Common myeloid progenitor, CD34-positive (primary cell): ENCODE measurements around the gene SLC12A2.

Experiments
- CTCF ChIA-PET: fragments of 350-600 bp; sonication (Branson Sonifier 250); formaldehyde crosslinking; loops from one replicate; lab custom pipeline; 2021; ENCODE audit warnings: antibody characterized with exemption; lab: Charles Lee
- POLR2A ChIA-PET: fragments of 350-600 bp; sonication (Branson Sonifier 250); formaldehyde crosslinking; loops from one replicate; lab custom pipeline; 2021; ENCODE audit warnings: antibody characterized with exemption; lab: Charles Lee
- DNase-seq, 3 donors: peaks; one replicate each; pipeline versions ENCODE4 v3.0.0 to v3.0.0-alpha.2; 2013
- H3K27ac ChIP-seq, 2 experiments: 1 replicate in 1 of 2; 2 replicates in 1 of 2; pipeline ENCODE4 v1.7.0; 2013; ENCODE audit warnings: inconsistent platforms in 2 of 2, low read length in 2 of 2, mild to moderate bottlenecking in 2 of 2, low read depth in 1 of 2, moderate library complexity in 1 of 2; ENCODE audit not compliant: severe bottlenecking in 2 of 2, insufficient read depth in 1 of 2, poor library complexity in 1 of 2
- H3K27me3 ChIP-seq, 5 experiments: replicated peaks in 2 of 5; 1 replicate in 3 of 5; 2 replicates in 2 of 5; pipeline versions ENCODE4 v1.6.1 to v1.7.0; 2013; ENCODE audit warnings: low read length in 4 of 5, mild to moderate bottlenecking in 2 of 5, moderate library complexity in 2 of 5, inconsistent platforms in 1 of 5; ENCODE audit not compliant: insufficient read depth in 5 of 5, control insufficient read depth in 4 of 5
- H3K36me3 ChIP-seq, 4 experiments: 1 replicate in 2 of 4; 2 replicates in 2 of 4; pipeline versions ENCODE4 v1.6.1 to v1.7.0; 2013; ENCODE audit warnings: low read length in 3 of 4, control low read depth in 1 of 4, mild to moderate bottlenecking in 1 of 4; ENCODE audit not compliant: control insufficient read depth in 4 of 4, insufficient read depth in 4 of 4
- H3K4me1 ChIP-seq, 4 experiments: 1 replicate in 3 of 4; 2 replicates in 1 of 4; pipeline versions ENCODE4 v1.6.1 to v1.7.1; 2013; ENCODE audit warnings: low read length in 3 of 4, mild to moderate bottlenecking in 3 of 4, control low read depth in 1 of 4, inconsistent platforms in 1 of 4, moderate library complexity in 1 of 4; ENCODE audit not compliant: control insufficient read depth in 4 of 4, insufficient read depth in 4 of 4; ENCODE audit errors: control extremely low read depth in 1 of 4
- H3K4me3 ChIP-seq, 7 experiments: 1 replicate in 4 of 7; 2 replicates in 3 of 7; pipeline versions ENCODE4 v1.5.1 to v1.7.0; 2013; ENCODE audit warnings: mild to moderate bottlenecking in 7 of 7, low read length in 6 of 7, moderate library complexity in 6 of 7, inconsistent platforms in 2 of 7, low read depth in 2 of 7, control low read depth in 1 of 7; ENCODE audit not compliant: insufficient read depth in 4 of 7, control insufficient read depth in 1 of 7; ENCODE audit errors: extremely low read depth in 1 of 7
- H3K9me3 ChIP-seq, 5 experiments: 1 replicate in 4 of 5; 2 replicates in 1 of 5; pipeline versions ENCODE4 v1.6.1 to v1.7.1; 2013; ENCODE audit warnings: low read length in 4 of 5, mild to moderate bottlenecking in 2 of 5, inconsistent platforms in 1 of 5, low read depth in 1 of 5, moderate library complexity in 1 of 5; ENCODE audit not compliant: control insufficient read depth in 4 of 5, insufficient read depth in 2 of 5; ENCODE audit errors: control extremely low read depth in 1 of 5
- WGBS: methylation state at CpG from one replicate; pipeline ENCODE4 v1.1.5; 2013; ENCODE audit not compliant: insufficient coverage; 5-methylcytosine and 5-hydroxymethylcytosine counted together

SLC12A2 gene

GRCh38 chr5:128154943-128155342 is 71.4 kb downstream of the SLC12A2 start:
- Histone ChIP-seq H3K9me3 (peaks cover 0 to 3% (median 0%) of the 10 kb centered on the region in 5 experiments), H3K4me1 (no peaks in the 10 kb centered on the region), H3K27me3 (no peaks in the 10 kb centered on the region), H3K27ac (no peak overlapping the region), H3K4me3 (no peak overlapping the region), H3K36me3 (peaks cover 8 to 54% (median 20%) of the 10 kb centered on the region in 4 experiments)
- WGBS = 100% methylated on average over 1 of the region's 3 CpGs
- ChIA-PET POLR2A (no interaction called here), CTCF (interaction anchor here (1.4 kb wide), 1 partner anchor 35 kb away, joined by 3 read pairs; no protein-coding TSS in a partner anchor)
- DNase-seq = no peak

GRCh38 chr5:128155776-128156175 is 72.2 kb downstream of the SLC12A2 start:
- ChIA-PET CTCF (interaction anchor here (0.7 to 1.4 kb wide), 2 partner anchors 34 to 246 kb away, joined by 3 to 4 read pairs; no protein-coding TSS in a partner anchor), POLR2A (interaction anchor here (0.6 kb wide), 1 partner anchor 17 kb away, joined by 6 read pairs; no protein-coding TSS in a partner anchor)
- H3K27ac ChIP-seq = no peak overlapping the region
- no peaks in the 10 kb centered on the region for H3K4me1 ChIP-seq
- H3K9me3 ChIP-seq = peaks cover 0 to 3% (median 0%) of the 10 kb centered on the region in 5 experiments
- no peaks in the 10 kb centered on the region for H3K27me3 ChIP-seq
- H3K36me3 ChIP-seq = peaks cover 10 to 56% (median 20%) of the 10 kb centered on the region in 4 experiments
- H3K4me3 ChIP-seq = no peak overlapping the region
- no peak for DNase-seq

- H3K4me3 ChIP-seq = no peak overlapping the region
- CTCF ChIA-PET = interaction anchor here (1.2 kb wide), 1 partner anchor 278 kb away, joined by 3 read pairs; no protein-coding TSS in a partner anchor
- WGBS = 100% methylated on average over 2 of the region's 3 CpGs
- POLR2A ChIA-PET = interaction anchor here (0.6 kb wide), 1 partner anchor 17 kb away, joined by 6 read pairs; no protein-coding TSS in a partner anchor
- no peaks in the 10 kb centered on the region for H3K27me3 ChIP-seq
- DNase-seq = no peak
- H3K4me1 ChIP-seq = no peaks in the 10 kb centered on the region
- peaks cover 0 to 3% (median 0%) of the 10 kb centered on the region in 5 experiments for H3K9me3 ChIP-seq
- H3K27ac ChIP-seq = no peak overlapping the region
- peaks cover 11 to 52% (median 18%) of the 10 kb centered on the region in 4 experiments for H3K36me3 ChIP-seq
Measured at GRCh38 chr5:128156521-128156920, 73.0 kb downstream of the SLC12A2 start.

GRCh38 chr5:128158342-128158741 is 74.8 kb downstream of the SLC12A2 start:
- peaks cover 15 to 56% (median 16%) of the 10 kb centered on the region in 4 experiments for H3K36me3 ChIP-seq
- no peak overlapping the region for H3K27ac ChIP-seq
- H3K9me3 ChIP-seq = peaks cover 0 to 3% (median 0%) of the 10 kb centered on the region in 5 experiments
- no peak for DNase-seq
- no peak overlapping the region for H3K4me3 ChIP-seq
- no peaks in the 10 kb centered on the region for H3K27me3 ChIP-seq
- WGBS = 100% methylated on average over 1 of the region's 3 CpGs
- CTCF ChIA-PET = interaction anchor here (0.5 kb wide), 1 partner anchor 116 kb away, joined by 4 read pairs; no protein-coding TSS in a partner anchor
- H3K4me1 ChIP-seq = no peaks in the 10 kb centered on the region
- POLR2A ChIA-PET = no interaction called here

- ChIA-PET POLR2A (interaction anchor here (0.6 kb wide), 1 partner anchor 190 kb away, joined by 4 read pairs; no protein-coding TSS in a partner anchor), CTCF (no interaction called here)
- Histone ChIP-seq H3K36me3 (peaks cover 6 to 38% (median 8%) of the 10 kb centered on the region in 4 experiments), H3K4me1 (no peaks in the 10 kb centered on the region), H3K4me3 (no peak overlapping the region), H3K27ac (no peak overlapping the region), H3K27me3 (no peaks in the 10 kb centered on the region), H3K9me3 (no peaks in the 10 kb centered on the region)
- no peak for DNase-seq
- 100% methylated on average over 1 of the region's 2 CpGs for WGBS
Measured at GRCh38 chr5:128163991-128164390, 80.4 kb downstream of the SLC12A2 start.

GRCh38 chr5:128169401-128170017 is 85.9 kb downstream of the SLC12A2 start:
- Histone ChIP-seq H3K27ac (no peak overlapping the region), H3K27me3 (no peaks in the 10 kb centered on the region), H3K36me3 (peaks cover 0 to 16% (median 6%) of the 10 kb centered on the region in 4 experiments), H3K4me1 (no peaks in the 10 kb centered on the region), H3K4me3 (no peak overlapping the region), H3K9me3 (peaks cover 0 to 3% (median 0%) of the 10 kb centered on the region in 5 experiments)
- CTCF ChIA-PET = interaction anchor here (0.9 kb wide), 2 partner anchors 28 to 606 kb away, joined by 3 read pairs; no protein-coding TSS in a partner anchor
- POLR2A ChIA-PET = no interaction called here
- no CpG with 5 or more reads among the region's 2 CpGs for WGBS
- DNase-seq = no peak

GRCh38 chr5:128172102-128172501 is 88.5 kb downstream of the SLC12A2 start:
- H3K4me3 ChIP-seq = no peak overlapping the region
- no CpG with 5 or more reads among the region's 1 CpG for WGBS
- no peaks in the 10 kb centered on the region for H3K27me3 ChIP-seq
- H3K27ac ChIP-seq = no peak overlapping the region
- ChIA-PET POLR2A (no interaction called here), CTCF (no interaction called here)
- DNase-seq = no peak
- no peaks in the 10 kb centered on the region for H3K4me1 ChIP-seq
- H3K9me3 ChIP-seq = peaks cover 0 to 3% (median 0%) of the 10 kb centered on the region in 5 experiments
- peaks cover 0 to 13% (median 6%) of the 10 kb centered on the region in 4 experiments for H3K36me3 ChIP-seq
